GM12864 (cell line): ENCODE data around the gene KRTAP2-2.
"Not testable (repeated sequence)": the region's sequence is repeated elsewhere in the genome, so short reads cannot be mapped to it uniquely, and the experiment has no call there.

Experiments used
- DNase-seq: peaks from one replicate; pipeline ENCODE4 v3.0.0-alpha.2; 2011; ENCODE audit warnings: low read depth
- H3K4me3 ChIP-seq: 2 replicates; pipeline ENCODE4 v1.5.1; 2011; ENCODE audit warnings: mild to moderate bottlenecking, low read depth, low read length, control low read depth
- CTCF ChIP-seq: IDR thresholded peaks from 2 replicates; pipeline ENCODE4 v1.5.1; 2011; ENCODE audit warnings: low read depth, mild to moderate bottlenecking, moderate library complexity, low read length, control low read depth, inconsistent platforms; ENCODE audit errors: missing control alignments

Gene KRTAP2-2

GRCh38 chr17:41055130-41055529, at the start of gene KRTAP2-2:
Gene KRTAP2-2 (minus strand): TSS chr17:41055230. CDS start chr17:41055211, 19 bp downstream.
- H3K4me3 ChIP-seq, DNase-seq: not testable (repeated sequence)

DNA sequence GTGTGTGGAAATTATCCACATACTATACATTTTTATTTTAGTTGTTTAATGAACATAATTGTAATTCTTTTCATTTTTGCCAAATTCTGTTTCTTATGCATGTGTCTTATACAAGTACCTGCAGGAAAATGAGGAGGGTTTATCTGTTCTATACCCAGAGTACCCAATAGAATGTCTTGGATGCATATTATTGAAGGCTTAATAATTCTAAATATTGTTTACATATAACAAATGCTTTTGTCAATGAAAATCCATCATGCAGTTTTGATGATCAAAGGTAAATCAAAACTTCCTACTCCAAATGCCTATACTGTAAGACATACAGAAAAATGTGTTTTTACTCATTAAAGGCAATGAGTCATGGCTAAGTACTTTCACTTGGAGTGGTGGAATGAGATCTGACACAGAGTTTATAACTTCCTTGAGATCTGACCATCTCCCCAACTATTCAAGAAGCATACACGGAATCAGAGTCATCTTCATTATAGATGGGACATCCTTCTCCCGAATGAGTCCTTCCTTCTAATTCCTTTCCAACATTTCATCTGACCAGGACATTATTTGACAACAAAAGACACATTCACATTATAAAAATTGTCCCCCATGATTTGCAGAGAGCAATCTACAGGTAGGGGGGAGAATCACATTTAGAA, 49.5 kb upstream of the KRTAP2-2 start:
- DNase-seq, H3K4me3 ChIP-seq: not testable (repeated sequence)

- DNase-seq: no peak
- H3K4me3 ChIP-seq: no peak overlapping the region
- no peak for TF ChIP-seq CTCF
These were observed 48.9 kb upstream of the KRTAP2-2 start for GRCh38 chr17:41103896-41104295.

DNA sequence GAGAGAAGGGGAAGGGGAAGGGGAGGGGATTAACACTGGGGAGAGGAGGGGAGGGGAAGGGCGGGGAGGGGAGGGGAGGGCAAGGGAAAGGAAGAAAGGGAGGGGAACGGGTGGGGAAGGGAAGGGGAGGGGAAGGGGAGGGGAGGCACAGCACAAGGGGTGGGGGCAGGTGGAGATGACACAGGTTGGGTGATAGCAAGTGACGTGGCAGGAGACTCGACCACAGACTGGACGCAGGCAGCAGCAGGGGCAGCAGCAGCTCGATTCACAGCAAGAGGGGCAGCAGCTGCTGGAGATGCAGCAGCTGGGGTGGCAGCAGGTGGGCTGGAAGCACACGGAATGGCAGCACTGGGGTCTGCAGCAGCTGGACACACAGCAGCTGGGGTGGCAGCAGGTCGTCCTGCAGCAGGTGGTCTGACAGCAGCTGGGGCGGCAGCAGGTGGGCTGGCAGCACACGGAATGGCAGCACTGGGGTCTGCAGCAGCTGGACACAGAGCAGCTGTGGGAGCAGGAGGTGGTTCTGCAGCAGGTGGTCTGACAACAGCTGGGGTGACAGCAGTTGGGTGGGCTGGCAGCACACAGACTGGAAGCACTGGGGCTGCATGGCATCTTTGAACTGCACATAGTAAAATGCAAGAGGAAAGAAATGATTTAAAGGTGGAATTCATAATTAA, 46.7 kb upstream of the KRTAP2-2 start, which contains the start of gene KRTAP4-16:
Gene KRTAP4-16, minus strand, starts transcription at position 624 of the 674 bp plus-strand sequence. Its CDS starts 0 bp downstream, at position 624.
- no peak for TF ChIP-seq CTCF
- no peak for DNase-seq
- H3K4me3 ChIP-seq: no peak within 1 kb of the TSS

DNA sequence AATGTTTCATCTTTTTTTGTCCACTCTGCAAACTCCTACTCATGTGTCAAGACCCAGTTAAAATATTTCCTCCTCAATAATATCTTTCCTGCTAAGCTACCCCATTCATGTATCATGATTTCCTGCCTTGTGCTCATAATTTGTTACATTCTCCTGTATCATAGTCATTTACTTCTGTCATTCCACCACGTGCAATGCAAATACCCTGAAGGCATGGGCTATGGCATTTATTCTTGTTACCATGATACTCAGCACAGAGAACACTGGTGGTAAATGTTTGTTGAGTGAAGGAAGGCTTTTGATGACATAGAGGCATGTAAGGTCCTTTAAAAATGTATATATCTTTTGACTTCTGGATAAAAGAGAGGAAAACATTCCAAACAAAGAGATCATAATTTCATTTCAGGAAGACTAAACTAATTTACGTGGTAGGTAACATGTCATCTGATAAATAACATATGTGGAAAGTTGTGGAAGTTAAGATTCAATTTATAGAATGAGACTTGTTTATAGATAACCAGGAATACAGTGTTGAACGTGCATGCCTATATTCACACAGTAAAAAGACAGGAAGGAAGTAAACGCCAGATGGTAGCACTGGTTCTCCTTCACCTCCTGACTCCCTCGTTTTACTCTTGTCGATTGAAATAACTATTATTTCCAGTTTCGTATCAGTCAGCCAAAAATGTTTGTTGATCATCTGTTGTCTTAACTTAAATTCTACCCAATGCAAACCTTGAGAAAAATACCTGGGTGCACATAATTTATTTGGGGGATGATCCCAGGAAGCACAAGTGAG, 44.9 kb upstream of the KRTAP2-2 start:
- DNase-seq, H3K4me3 ChIP-seq: not testable (repeated sequence)

- H3K4me3 ChIP-seq: no peak overlapping the region
- DNase-seq: no peak
- no peak for TF ChIP-seq CTCF
These were observed 43.5 kb upstream of the KRTAP2-2 start for GRCh38 chr17:41098481-41098880.

GRCh38 chr17:41098042-41098441, 43.0 kb upstream of the KRTAP2-2 start, which contains the start of gene KRTAP4-8:
Gene KRTAP4-8 (minus strand): TSS chr17:41098142. CDS start chr17:41098084, 58 bp downstream.
- H3K4me3 ChIP-seq: no peak within 1 kb of the TSS
- no peak for TF ChIP-seq CTCF
- no peak for DNase-seq

DNA sequence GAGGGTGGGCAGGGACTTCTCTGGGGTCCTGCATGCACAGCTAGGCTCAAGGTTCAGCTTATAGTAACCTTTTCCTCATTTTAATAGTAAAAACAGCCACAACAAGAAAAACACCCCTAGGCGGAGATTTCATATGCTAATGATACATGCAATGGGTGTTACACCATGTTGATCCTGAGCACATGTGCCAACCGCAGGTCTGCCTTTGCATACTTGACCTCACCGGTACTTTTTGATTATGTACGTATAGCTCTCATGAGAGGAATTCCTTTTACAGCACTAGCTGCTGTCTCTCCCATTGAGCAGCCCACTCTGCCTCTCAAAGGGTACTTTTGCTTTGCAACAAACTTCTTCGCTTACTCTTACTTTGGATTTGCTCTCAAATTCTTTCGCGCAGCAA, 41.0 kb upstream of the KRTAP2-2 start:
- no peak overlapping the region for H3K4me3 ChIP-seq
- no peak for TF ChIP-seq CTCF
- DNase-seq: no peak

DNA sequence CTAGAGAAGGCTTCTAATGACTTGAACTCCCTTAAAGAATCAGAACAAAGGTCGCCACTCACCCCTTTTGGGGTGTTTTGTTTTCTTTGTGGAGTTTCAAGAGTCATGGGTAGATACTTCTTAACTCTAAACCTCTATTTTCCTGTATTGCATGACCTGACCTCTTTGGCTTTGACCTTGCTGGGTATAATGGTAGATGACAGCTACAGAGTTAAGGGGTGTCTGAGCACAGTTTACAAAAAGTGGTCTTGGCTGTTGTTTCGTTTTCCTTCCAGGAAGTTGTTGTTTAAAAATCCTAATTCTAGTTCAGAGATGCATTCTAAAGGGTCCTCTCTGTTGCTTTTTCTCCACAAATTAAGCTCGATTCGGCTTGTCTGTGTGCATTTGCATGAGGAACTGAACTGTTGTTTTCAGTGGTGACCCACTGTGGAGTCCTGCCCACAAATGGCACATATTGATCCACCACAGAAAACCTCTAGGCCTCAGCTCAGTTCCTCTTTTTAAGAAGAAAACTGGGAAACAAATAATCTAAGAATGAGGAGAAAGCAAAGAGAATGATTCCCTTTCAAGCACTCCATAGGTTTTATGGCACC, 33.8 kb upstream of the KRTAP2-2 start:
- H3K4me3 ChIP-seq, DNase-seq: not testable (repeated sequence)

DNA sequence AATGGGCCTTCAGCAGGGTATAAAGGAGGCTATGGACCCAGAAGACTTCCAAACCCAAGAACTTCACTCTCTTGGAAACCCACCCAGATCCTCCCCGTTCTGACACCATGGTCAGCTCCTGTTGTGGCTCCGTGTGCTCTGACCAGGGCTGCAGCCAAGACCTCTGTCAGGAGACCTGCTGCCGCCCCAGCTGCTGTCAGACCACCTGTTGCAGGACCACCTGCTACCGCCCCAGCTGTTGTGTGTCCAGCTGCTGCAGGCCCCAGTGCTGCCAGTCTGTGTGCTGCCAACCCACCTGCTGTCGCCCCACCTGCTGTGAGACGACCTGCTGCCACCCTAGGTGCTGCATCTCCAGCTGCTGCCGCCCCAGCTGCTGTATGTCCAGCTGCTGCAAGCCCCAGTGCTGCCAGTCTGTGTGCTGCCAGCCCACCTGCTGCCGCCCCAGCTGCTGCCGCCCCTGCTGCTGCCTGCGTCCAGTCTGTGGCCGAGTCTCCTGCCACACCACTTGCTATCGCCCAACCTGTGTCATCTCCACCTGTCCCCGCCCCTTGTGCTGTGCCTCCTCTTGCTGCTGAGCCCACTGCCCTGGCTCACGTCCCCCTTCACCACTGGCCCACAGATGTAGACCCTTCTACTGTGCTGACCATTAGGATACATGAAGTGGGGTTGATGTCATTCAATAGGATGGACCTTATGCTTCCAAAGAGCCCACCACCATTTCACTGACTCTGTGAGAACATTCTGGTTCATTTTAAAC, 29.2 kb upstream of the KRTAP2-2 start, which contains the start of gene KRTAP4-7:
Gene KRTAP4-7, plus strand, starts transcription at position 51 of the 757 bp plus-strand sequence. Its CDS starts 57 bp downstream, at position 108.
- not testable (repeated sequence) for H3K4me3 ChIP-seq, DNase-seq

DNA sequence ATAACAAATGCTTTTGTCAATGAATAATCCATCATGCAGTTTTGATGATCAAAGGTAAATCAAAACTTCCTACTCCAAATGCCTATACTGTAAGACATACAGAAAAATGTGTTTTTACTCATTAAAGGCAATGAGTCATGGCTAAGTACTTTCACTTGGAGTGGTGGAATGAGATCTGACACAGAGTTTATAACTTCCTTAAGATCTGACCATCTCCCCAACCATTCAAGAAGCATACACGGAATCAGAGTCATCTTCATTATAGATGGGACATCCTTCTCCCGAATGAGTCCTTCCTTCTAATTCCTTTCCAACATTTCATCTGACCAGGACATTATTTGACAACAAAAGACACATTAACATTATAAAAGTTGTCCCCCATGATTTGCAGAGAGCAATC, 28.4 kb upstream of the KRTAP2-2 start:
- DNase-seq: not testable (repeated sequence)

More for the DNA sequence above, 28.4 kb upstream of the KRTAP2-2 start:
- not testable (repeated sequence) for H3K4me3 ChIP-seq
